Stimulated activated memory B cell treated with anti-CD40 and anti-IgM and Interleukin-4, amounts not matched to agents 10 μg/mL and 1 μg/mL and 100 μg/mL, for 72 hours (primary cell): Measurements from ENCODE around the gene PTPRCAP.
"Not testable (repeated sequence)": the region's sequence is repeated elsewhere in the genome, so short reads cannot be mapped to it uniquely, and the experiment has no call there.

Experiments
- ATAC-seq: fragments of 150-1000 bp; cut with Tn5 transposase; 2 replicates; pipeline ENCODE4 v1.10.0; 2021
- H3K27ac Mint-ChIP-seq: one replicate; pipeline ENCODE4 v1.8.0; 2022; ENCODE audit warnings: mild to moderate bottlenecking, mixed read lengths
- H3K27me3 Mint-ChIP-seq: one replicate; pipeline ENCODE4 v1.8.0; 2022; ENCODE audit warnings: mixed read lengths
- H3K36me3 Mint-ChIP-seq: one replicate; pipeline ENCODE4 v1.8.0; 2022; ENCODE audit warnings: mixed read lengths
- H3K4me1 Mint-ChIP-seq: one replicate; pipeline ENCODE4 v1.8.0; 2022; ENCODE audit warnings: mixed read lengths
- H3K4me3 Mint-ChIP-seq: one replicate; pipeline ENCODE4 v1.8.0; 2022; ENCODE audit warnings: mild to moderate bottlenecking, moderate library complexity, mixed read lengths
- H3K9me3 Mint-ChIP-seq: one replicate; pipeline ENCODE4 v1.8.0; 2022; ENCODE audit warnings: mixed read lengths

PTPRCAP gene

GRCh38 chr11:67468759-67469507 lies 31.5 kb upstream of the PTPRCAP start, which contains the start of gene TMEM134:
TMEM134 (minus strand) TSS chr11:67469251; CDS start chr11:67469192, 59 bp downstream.
- Mint-ChIP-seq H3K4me3 (peak within 1 kb of the TSS; percentile 94), H3K27ac (peak within 1 kb of the TSS; percentile 95), H3K4me1 (peaks cover 71% of the 10 kb centered on the region), H3K9me3 (no peaks in the 10 kb centered on the region), H3K27me3 (no peaks in the 10 kb centered on the region), H3K36me3 (peaks cover 7% of the 10 kb centered on the region)
- ATAC-seq, result peak; percentile 89

- Mint-ChIP-seq H3K4me1 (peaks cover 76% of the 10 kb centered on the region), H3K27ac (peak overlapping the region; percentile 95), H3K36me3 (peaks cover 7% of the 10 kb centered on the region), H3K4me3 (peak overlapping the region; percentile 94), H3K27me3 (no peaks in the 10 kb centered on the region), H3K9me3 (no peaks in the 10 kb centered on the region)
- peak; percentile 1 for ATAC-seq
Observed at GRCh38 chr11:67468456-67468758, 30.9 kb upstream of the PTPRCAP start.

GRCh38 chr11:67468056-67468455 lies 30.6 kb upstream of the PTPRCAP start:
- H3K27ac Mint-ChIP-seq, result peak overlapping the region; percentile 95
- no peaks in the 10 kb centered on the region for H3K27me3 Mint-ChIP-seq
- peak overlapping the region; percentile 94 for H3K4me3 Mint-ChIP-seq
- ATAC-seq, result no peak
- peaks cover 79% of the 10 kb centered on the region for H3K4me1 Mint-ChIP-seq
- no peaks in the 10 kb centered on the region for H3K9me3 Mint-ChIP-seq
- peaks cover 7% of the 10 kb centered on the region for H3K36me3 Mint-ChIP-seq

GRCh38 chr11:67466962-67467771 lies 29.7 kb upstream of the PTPRCAP start:
- peaks cover 7% of the 10 kb centered on the region for H3K36me3 Mint-ChIP-seq
- no peak for ATAC-seq
- no peaks in the 10 kb centered on the region for H3K9me3 Mint-ChIP-seq
- H3K27ac Mint-ChIP-seq, result peak overlapping the region; percentile 95
- no peaks in the 10 kb centered on the region for H3K27me3 Mint-ChIP-seq
- H3K4me1 Mint-ChIP-seq, result peaks cover 82% of the 10 kb centered on the region
- peak overlapping the region; percentile 94 for H3K4me3 Mint-ChIP-seq

GRCh38 chr11:67466367-67466766 lies 28.9 kb upstream of the PTPRCAP start:
- no peak for ATAC-seq
- H3K27ac Mint-ChIP-seq, result peak overlapping the region; percentile 95
- no peaks in the 10 kb centered on the region for H3K9me3 Mint-ChIP-seq
- no peak overlapping the region for H3K4me3 Mint-ChIP-seq
- H3K36me3 Mint-ChIP-seq, result peaks cover 7% of the 10 kb centered on the region
- peaks cover 74% of the 10 kb centered on the region for H3K4me1 Mint-ChIP-seq
- H3K27me3 Mint-ChIP-seq, result no peaks in the 10 kb centered on the region

GRCh38 chr11:67465530-67465929 lies 28.0 kb upstream of the PTPRCAP start:
- H3K27me3 Mint-ChIP-seq, H3K9me3 Mint-ChIP-seq, ATAC-seq, H3K36me3 Mint-ChIP-seq: not testable (repeated sequence)
- Mint-ChIP-seq H3K4me1 (peaks cover 76% of the 10 kb centered on the region), H3K4me3 (peak overlapping the region; percentile 88), H3K27ac (peak overlapping the region; percentile 90)

GRCh38 chr11:67465189-67465510 lies 27.7 kb upstream of the PTPRCAP start:
- H3K4me3 Mint-ChIP-seq, result peak overlapping the region; percentile 88
- no peaks in the 10 kb centered on the region for H3K9me3 Mint-ChIP-seq
- no peak for ATAC-seq
- H3K27ac Mint-ChIP-seq, result peak overlapping the region; percentile 90
- peaks cover 7% of the 10 kb centered on the region for H3K36me3 Mint-ChIP-seq
- H3K27me3 Mint-ChIP-seq, result no peaks in the 10 kb centered on the region
- H3K4me1 Mint-ChIP-seq, result peaks cover 76% of the 10 kb centered on the region

GRCh38 chr11:67464411-67465188 lies 27.1 kb upstream of the PTPRCAP start:
- H3K36me3 Mint-ChIP-seq, result peaks cover 7% of the 10 kb centered on the region
- H3K27me3 Mint-ChIP-seq, result no peaks in the 10 kb centered on the region
- H3K4me1 Mint-ChIP-seq, result peaks cover 76% of the 10 kb centered on the region
- peak overlapping the region; percentile 88 for H3K4me3 Mint-ChIP-seq
- ATAC-seq, result peak; percentile 84
- H3K27ac Mint-ChIP-seq, result peak overlapping the region; percentile 90
- H3K9me3 Mint-ChIP-seq, result no peaks in the 10 kb centered on the region

- H3K27me3 Mint-ChIP-seq, result no peaks in the 10 kb centered on the region
- peak overlapping the region; percentile 88 for H3K4me3 Mint-ChIP-seq
- H3K36me3 Mint-ChIP-seq, result peaks cover 7% of the 10 kb centered on the region
- H3K4me1 Mint-ChIP-seq, result peaks cover 79% of the 10 kb centered on the region
- no peaks in the 10 kb centered on the region for H3K9me3 Mint-ChIP-seq
- H3K27ac Mint-ChIP-seq, result peak overlapping the region; percentile 90
- no peak for ATAC-seq
Observed at GRCh38 chr11:67463680-67464410, 26.4 kb upstream of the PTPRCAP start.

GRCh38 chr11:67463186-67463585 lies 25.7 kb upstream of the PTPRCAP start:
- no peak for ATAC-seq
- H3K4me3 Mint-ChIP-seq, result no peak overlapping the region
- no peaks in the 10 kb centered on the region for H3K27me3 Mint-ChIP-seq
- peaks cover 7% of the 10 kb centered on the region for H3K36me3 Mint-ChIP-seq
- H3K27ac Mint-ChIP-seq, result no peak overlapping the region
- H3K4me1 Mint-ChIP-seq, result peaks cover 81% of the 10 kb centered on the region
- no peaks in the 10 kb centered on the region for H3K9me3 Mint-ChIP-seq

- H3K36me3 Mint-ChIP-seq, result no peaks in the 10 kb centered on the region
- peaks cover 65% of the 10 kb centered on the region for H3K4me1 Mint-ChIP-seq
- ATAC-seq, result no peak
- H3K9me3 Mint-ChIP-seq, result no peaks in the 10 kb centered on the region
- peak overlapping the region; percentile 91 for H3K27ac Mint-ChIP-seq
- H3K4me3 Mint-ChIP-seq, result no peak overlapping the region
- no peaks in the 10 kb centered on the region for H3K27me3 Mint-ChIP-seq
Observed at GRCh38 chr11:67458266-67458665, 20.8 kb upstream of the PTPRCAP start.

- no peak overlapping the region for H3K4me3 Mint-ChIP-seq
- H3K9me3 Mint-ChIP-seq, result no peaks in the 10 kb centered on the region
- peaks cover 59% of the 10 kb centered on the region for H3K4me1 Mint-ChIP-seq
- ATAC-seq, result no peak
- peak overlapping the region; percentile 91 for H3K27ac Mint-ChIP-seq
- H3K27me3 Mint-ChIP-seq, result no peaks in the 10 kb centered on the region
- no peaks in the 10 kb centered on the region for H3K36me3 Mint-ChIP-seq
Observed at GRCh38 chr11:67457453-67457852, 20.0 kb upstream of the PTPRCAP start.

GRCh38 chr11:67456068-67456705 lies 18.7 kb upstream of the PTPRCAP start:
- Mint-ChIP-seq H3K27ac (peak overlapping the region; percentile 91), H3K4me1 (peaks cover 67% of the 10 kb centered on the region), H3K27me3 (no peaks in the 10 kb centered on the region), H3K36me3 (no peaks in the 10 kb centered on the region), H3K4me3 (no peak overlapping the region), H3K9me3 (no peaks in the 10 kb centered on the region)
- no peak for ATAC-seq

GRCh38 chr11:67455054-67455453 lies 17.6 kb upstream of the PTPRCAP start, which contains the start of gene CABP4:
CABP4 (plus strand) TSS chr11:67455354; CDS start chr11:67455424, 70 bp downstream.
- ATAC-seq, result no peak
- H3K4me1 Mint-ChIP-seq, result peaks cover 66% of the 10 kb centered on the region
- H3K4me3 Mint-ChIP-seq, result no peak within 1 kb of the TSS
- H3K27me3 Mint-ChIP-seq, result no peaks in the 10 kb centered on the region
- H3K36me3 Mint-ChIP-seq, result no peaks in the 10 kb centered on the region
- H3K27ac Mint-ChIP-seq, result peak within 1 kb of the TSS; percentile 62
- H3K9me3 Mint-ChIP-seq, result no peaks in the 10 kb centered on the region
